ENCODE measurements around the gene KCNQ5. TPM values are rescaled to one million over a fixed set of nuclear protein-coding genes. Genes with fewer than 3 reads are reported as not detected.

The KCNQ5 gene
- total RNA-seq, 2 donors from 2014 or later = 0.22 to 0.56 TPM

DNA sequence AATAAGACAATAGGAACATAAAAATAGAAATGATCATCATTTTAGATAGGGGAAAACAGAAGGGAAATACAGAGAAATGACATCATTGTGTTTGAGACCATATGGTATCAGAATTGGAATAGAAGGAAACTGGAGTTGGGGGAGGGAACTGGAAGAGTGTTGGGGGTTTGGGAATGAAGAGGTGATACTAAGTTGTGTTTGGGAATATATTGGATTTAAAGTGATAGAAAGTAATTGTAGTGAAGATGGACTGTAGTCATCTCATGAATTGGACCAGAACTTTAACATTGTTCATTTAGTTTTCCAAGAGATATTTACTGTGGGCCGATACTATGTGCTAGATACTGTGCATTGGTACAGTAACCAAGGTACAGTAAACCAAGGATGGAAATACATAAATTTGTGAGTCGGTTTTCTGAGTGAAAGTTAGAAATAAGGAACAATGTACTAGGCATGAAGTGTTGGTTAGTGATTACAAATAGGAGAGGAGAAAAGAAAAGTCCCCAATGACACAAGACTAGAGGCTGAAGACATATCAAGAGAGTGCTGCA, 32.3 kb downstream of the KCNQ5 start:
- no peak overlapping the region for H3K27ac ChIP-seq
- DNase-seq = no peak
- H3K36me3 ChIP-seq = no peaks in the 10 kb centered on the region
- H3K9ac ChIP-seq (ENCODE audit: low read depth in 2 of 2, low read length in 2 of 2) = no peak overlapping the region
- no peaks in the 10 kb centered on the region for H3K27me3 ChIP-seq
- H3K4me3 ChIP-seq = no peak overlapping the region
- H3K4me1 ChIP-seq = no peaks in the 10 kb centered on the region
- no peaks in the 10 kb centered on the region for H3K9me3 ChIP-seq
- intact Hi-C loops (cut with DNase I) = no loop called here
- no peak for TF ChIP-seq CTCF (IDR thresholded peaks at IDR 0.05)

- TF ChIP-seq CTCF (IDR thresholded peaks at IDR 0.05) = no peak
- no peaks in the 10 kb centered on the region for H3K4me1 ChIP-seq
- intact Hi-C loops (cut with DNase I) = no loop called here
- H3K4me3 ChIP-seq = no peak overlapping the region
- H3K27me3 ChIP-seq = no peaks in the 10 kb centered on the region
- H3K9me3 ChIP-seq = no peaks in the 10 kb centered on the region
- DNase-seq = no peak
- no peak overlapping the region for H3K27ac ChIP-seq
- H3K36me3 ChIP-seq = no peaks in the 10 kb centered on the region
- no peak overlapping the region for H3K9ac ChIP-seq (ENCODE audit: low read depth in 2 of 2, low read length in 2 of 2)
Measured at GRCh38 chr6:72657407-72658197, 35.7 kb downstream of the KCNQ5 start.

DNA sequence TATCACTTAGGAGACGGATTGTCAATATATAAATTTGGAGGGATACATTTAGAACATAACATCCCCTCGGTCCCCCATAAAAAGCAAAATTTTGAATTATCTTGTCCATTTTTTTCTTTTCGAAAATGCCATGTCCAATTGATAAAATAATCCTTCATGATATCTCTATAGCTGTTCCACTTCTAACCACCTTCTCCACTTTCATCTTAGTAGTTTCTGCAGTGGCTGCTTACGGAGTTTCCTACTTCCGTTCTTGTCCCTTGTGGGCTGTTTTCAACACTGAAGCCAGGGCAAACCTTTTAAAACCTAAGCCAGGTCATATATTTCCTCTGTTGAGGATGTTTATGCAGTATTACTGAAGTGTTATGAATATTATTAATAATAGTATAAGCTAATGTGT, 37.9 kb downstream of the KCNQ5 start:
- Histone ChIP-seq H3K4me3 (no peak overlapping the region), H3K27me3 (no peaks in the 10 kb centered on the region), H3K9me3 (no peaks in the 10 kb centered on the region), H3K36me3 (no peaks in the 10 kb centered on the region), H3K4me1 (no peaks in the 10 kb centered on the region), H3K9ac (ENCODE audit: low read depth in 2 of 2, low read length in 2 of 2) (no peak overlapping the region), H3K27ac (no peak overlapping the region)
- intact Hi-C loops (cut with DNase I) = no loop called here
- TF ChIP-seq CTCF (IDR thresholded peaks at IDR 0.05) = no peak
- DNase-seq = no peak

GRCh38 chr6:72661411-72661810, 39.5 kb downstream of the KCNQ5 start:
- intact Hi-C loops (cut with DNase I) = no loop called here
- no peaks in the 10 kb centered on the region for H3K36me3 ChIP-seq
- DNase-seq = no peak
- H3K27ac ChIP-seq = no peak overlapping the region
- H3K4me3 ChIP-seq = no peak overlapping the region
- TF ChIP-seq CTCF (IDR thresholded peaks at IDR 0.05) = no peak
- no peaks in the 10 kb centered on the region for H3K4me1 ChIP-seq
- no peak overlapping the region for H3K9ac ChIP-seq (ENCODE audit: low read depth in 2 of 2, low read length in 2 of 2)
- no peaks in the 10 kb centered on the region for H3K9me3 ChIP-seq
- no peaks in the 10 kb centered on the region for H3K27me3 ChIP-seq

DNA sequence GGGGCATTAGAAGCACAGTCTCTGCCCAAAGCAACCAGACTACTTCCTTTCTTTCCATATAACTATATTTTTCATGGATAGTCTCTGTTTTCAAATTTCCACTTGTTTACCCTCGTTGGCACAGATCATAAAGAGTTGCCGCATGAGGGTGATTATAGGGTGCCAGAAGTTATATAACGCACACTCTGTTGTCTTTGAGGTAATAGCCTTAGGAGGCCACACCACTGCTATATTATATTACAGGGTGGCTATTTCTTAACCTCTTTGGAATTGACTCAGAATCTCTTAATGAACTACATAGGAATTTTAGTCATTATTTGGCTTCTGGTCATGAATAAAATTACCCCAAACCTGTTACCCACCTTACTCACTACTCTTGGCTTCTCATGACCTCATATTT, 43.7 kb downstream of the KCNQ5 start:
- intact Hi-C loops (cut with DNase I) = no loop called here
- H3K36me3 ChIP-seq = no peaks in the 10 kb centered on the region
- no peaks in the 10 kb centered on the region for H3K9me3 ChIP-seq
- H3K4me1 ChIP-seq = no peaks in the 10 kb centered on the region
- no peak overlapping the region for H3K4me3 ChIP-seq
- H3K27me3 ChIP-seq = no peaks in the 10 kb centered on the region
- no peak overlapping the region for H3K9ac ChIP-seq (ENCODE audit: low read depth in 2 of 2, low read length in 2 of 2)
- H3K27ac ChIP-seq = no peak overlapping the region
- no peak for DNase-seq
- TF ChIP-seq CTCF (IDR thresholded peaks at IDR 0.05) = no peak
